Occipital lobe (tissue), 2 donors: ENCODE results near the gene FAT4. TPM values are rescaled to one million over a fixed set of nuclear protein-coding genes. Genes with fewer than 3 reads are reported as not detected.
A peak's percentile ranks its signal among the peaks of the same experiment; 100 is the strongest.

Source experiments
- DNase-seq: peaks from one replicate; lab custom pipeline; 2025; lab: John Stamatoyannopoulos, UW
- total RNA-seq: library from RNA; depleted of rRNA; stranded (reverse); fragments of >200 nt; gene quantifications from one replicate; pipeline ENCODE4 v1.2.3, GENCODE V29; 2014

The FAT4 gene, protein sequence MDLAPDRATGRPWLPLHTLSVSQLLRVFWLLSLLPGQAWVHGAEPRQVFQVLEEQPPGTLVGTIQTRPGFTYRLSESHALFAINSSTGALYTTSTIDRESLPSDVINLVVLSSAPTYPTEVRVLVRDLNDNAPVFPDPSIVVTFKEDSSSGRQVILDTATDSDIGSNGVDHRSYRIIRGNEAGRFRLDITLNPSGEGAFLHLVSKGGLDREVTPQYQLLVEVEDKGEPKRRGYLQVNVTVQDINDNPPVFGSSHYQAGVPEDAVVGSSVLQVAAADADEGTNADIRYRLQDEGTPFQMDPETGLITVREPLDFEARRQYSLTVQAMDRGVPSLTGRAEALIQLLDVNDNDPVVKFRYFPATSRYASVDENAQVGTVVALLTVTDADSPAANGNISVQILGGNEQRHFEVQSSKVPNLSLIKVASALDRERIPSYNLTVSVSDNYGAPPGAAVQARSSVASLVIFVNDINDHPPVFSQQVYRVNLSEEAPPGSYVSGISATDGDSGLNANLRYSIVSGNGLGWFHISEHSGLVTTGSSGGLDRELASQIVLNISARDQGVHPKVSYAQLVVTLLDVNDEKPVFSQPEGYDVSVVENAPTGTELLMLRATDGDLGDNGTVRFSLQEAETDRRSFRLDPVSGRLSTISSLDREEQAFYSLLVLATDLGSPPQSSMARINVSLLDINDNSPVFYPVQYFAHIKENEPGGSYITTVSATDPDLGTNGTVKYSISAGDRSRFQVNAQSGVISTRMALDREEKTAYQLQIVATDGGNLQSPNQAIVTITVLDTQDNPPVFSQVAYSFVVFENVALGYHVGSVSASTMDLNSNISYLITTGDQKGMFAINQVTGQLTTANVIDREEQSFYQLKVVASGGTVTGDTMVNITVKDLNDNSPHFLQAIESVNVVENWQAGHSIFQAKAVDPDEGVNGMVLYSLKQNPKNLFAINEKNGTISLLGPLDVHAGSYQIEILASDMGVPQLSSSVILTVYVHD (N-terminal part only)
- 95.3 TPM for total RNA-seq

DNA sequence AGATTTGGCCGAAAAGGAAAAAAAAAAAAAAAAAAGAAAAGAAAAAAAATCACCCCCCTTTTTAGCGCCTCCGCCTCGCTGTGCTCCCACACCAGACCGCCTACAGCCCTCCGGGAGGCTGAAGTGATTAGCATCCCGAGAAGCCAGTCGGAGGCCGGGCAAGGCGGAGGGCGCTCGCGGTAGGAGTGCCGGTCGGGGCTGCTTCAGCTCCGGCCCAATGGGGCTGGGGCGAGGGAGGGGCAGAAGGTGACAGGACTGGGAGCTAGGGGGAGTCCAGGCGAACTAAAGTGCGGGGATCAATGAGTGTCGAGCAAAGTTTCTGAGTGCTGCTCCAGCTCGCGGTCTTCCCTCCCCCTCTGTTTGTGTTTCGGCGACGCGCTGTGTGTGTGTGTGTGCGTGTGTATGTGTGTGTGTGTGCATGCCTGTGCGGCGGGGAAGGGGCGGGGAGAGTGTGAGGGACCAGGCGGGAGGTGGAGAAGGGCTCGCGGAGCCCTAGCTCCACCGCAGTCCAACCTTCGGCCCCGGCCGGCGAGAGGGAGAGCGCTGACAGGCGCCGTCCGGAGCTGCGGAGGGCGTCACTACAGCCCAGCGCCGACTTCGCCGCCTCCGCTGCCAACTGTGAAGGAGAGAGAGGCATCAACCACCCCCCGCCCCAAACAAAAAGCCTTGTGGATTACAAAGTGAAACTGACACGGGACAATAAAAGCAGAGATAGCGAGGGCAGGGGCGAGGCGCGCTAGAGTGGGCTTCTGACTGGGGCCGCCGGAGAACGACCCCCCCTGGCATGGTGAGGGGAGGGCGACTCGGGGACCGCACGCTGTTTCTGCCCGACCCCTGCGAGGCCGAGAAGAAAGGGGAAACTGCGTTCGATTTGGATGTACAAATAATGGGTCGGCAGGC is at the start of gene FAT4:
FAT4 (plus strand) TSS at position 280 of the 900 bp plus-strand sequence. CDS start 1,457 bp downstream, outside the sequence.
- peak; percentile 86 for DNase-seq

DNA sequence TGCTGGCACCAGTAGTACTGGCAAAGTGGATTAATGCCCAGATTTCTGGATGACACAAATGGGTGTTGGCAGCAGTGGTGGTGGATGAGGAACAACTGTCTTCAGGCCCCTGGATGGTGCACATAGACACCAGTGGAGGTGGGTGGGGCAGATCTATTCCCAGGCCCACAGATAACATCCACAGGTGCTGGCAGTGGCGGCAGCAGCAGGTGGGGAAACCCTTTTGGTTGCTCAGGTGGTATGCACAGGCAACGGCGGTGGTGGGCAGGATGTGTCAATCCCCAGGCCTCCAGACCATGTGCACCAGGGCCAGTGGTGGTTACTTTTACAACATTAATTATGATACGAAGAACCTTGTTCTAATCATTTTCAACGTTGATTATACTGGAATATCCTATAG is 48.9 kb upstream of the FAT4 start:
- no peak for DNase-seq

DNA sequence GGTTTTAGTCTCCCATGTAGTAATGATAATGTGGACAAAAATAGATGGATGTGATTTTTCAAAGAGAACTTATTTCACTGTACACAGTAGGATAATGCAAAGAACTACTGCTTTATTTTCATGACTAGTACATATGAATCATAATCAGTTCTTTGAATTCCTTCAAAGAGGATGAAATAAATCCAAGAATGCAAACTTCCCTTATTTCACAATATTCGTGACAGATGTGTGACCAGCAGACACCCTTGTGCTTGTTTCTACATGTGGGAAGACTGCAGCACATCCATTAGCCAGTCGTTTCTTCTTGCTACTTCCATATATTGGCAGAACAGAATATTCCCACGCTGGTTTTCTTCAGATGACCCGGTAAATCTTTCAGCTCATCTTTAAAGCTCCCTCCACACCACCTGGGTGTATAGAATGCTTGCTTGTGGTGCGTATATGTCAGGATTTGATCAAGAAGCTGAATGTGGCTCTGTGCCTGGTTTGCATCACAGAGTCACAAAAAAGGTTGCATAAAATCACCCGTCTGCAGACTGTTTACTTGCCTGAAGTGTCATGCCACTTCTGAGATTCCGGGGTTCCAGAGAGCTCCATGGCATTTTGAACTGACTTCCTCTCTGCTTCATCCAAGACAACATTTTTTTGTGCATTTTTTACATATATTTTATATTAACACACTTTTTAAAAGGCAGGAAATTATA is 47.7 kb upstream of the FAT4 start:
- DNase-seq: no peak

DNA sequence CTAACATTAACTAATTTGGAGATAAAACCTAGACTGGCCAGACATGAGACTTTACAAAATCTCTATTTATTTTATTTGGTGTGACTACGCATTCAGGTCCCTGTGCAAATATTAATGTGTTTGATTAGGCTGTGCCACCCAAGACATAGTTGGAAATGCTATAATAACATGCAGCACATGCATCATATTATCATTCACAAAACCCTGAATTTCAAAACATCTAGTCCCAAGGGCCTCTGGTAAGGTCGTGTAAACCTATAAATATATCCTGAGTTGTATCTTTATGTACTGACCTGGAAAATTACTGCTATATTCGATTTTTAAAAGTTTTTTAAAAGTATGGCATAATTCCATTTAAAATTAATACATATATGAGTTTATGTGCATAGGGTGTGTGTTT is 47.1 kb upstream of the FAT4 start:
- no peak for DNase-seq

DNA sequence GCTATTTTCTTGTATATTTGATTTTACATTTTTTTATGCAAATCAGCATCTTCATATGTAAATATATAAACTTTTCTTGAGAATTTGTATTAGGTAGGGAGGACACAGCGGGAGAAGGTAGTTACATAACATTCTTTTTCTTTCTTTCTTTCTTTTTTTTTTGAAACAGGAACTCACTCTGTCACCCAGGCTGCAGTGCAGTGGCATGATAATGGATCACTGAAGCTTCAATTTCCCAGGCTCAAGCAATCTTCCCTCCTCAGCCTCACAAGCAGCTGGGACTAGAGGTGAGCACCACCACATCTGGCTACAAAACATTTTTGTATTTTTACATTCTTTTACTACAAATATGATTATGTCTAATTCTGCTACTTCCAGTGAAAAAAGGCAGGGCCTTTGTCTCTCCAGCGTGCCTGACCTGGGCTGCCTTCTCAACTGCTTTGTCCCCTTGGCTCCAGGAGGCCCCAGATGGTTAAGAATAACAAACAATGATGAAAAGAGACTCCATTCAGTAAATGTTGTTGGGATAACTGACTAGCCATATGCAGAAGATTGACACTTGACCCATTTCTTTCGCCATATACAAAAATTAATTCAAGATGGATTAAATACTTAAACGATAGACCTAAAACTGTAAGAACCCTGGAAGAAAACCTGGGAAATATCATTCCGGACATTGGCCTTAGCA is 46.5 kb upstream of the FAT4 start:
- DNase-seq: no peak

DNA sequence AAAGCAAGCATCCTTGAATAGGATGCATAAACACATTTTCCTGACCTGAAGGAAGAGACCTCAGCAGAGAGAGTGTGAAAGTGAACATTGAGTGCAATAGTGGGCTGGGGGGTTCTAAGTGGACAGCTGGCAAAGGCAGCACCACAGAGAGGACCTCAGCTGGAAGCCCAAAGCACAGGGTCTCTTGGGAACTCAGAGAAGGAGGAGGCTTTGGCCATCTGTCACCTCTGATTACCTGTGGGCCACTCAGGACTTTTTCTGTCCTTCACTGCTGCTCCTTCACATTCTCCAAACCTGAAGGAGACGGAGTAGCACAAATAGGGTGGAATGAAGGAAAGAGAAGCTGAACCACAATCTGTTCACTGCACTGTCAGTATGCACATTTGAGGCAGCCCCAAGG is 37.9 kb upstream of the FAT4 start:
- DNase-seq: no peak

DNA sequence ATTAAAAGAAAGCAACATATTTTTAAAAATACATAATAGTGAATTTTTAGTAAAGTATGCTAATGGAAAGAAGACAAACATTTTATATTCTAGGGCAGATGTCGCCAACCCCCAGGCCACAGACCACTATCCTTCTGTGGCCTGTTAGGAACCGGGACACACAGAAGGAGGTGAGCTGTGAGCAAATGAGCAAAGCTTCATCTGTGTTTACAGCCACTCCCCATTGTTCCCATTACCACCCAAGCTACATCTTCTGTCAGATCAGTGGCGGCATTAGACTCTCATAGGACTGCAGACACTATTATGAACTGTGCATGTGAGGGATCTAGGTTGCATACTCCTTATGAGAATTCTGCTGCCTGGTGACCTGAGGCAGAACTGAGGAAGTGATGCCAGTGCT is 37.0 kb upstream of the FAT4 start:
- no peak for DNase-seq

DNA sequence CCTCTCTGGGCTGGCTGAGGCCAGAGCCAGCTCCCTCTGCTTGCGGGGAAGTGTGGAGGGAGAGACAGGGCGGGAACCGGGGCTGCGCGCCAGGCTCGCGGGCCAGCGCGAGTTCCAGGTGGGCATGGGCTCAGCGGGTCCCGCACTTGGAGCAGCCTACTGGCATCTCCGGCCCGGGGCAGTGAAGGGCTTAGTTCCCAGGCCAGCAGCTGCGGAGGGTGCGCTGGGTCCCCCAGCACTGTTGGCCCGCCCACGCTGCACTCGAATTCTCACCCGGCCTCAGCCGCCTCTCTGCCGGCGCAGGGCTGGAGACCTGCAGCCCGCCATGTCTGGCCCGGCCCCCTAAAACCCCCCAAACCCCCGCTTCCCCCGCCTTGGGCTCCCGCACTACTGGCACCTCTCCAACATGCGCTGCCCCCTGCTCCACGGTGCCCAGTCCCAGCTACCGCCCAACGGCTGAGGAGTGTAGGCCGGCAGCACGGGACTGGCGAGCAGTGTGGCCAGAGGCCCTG is 33.8 kb upstream of the FAT4 start:
- no peak for DNase-seq

DNA sequence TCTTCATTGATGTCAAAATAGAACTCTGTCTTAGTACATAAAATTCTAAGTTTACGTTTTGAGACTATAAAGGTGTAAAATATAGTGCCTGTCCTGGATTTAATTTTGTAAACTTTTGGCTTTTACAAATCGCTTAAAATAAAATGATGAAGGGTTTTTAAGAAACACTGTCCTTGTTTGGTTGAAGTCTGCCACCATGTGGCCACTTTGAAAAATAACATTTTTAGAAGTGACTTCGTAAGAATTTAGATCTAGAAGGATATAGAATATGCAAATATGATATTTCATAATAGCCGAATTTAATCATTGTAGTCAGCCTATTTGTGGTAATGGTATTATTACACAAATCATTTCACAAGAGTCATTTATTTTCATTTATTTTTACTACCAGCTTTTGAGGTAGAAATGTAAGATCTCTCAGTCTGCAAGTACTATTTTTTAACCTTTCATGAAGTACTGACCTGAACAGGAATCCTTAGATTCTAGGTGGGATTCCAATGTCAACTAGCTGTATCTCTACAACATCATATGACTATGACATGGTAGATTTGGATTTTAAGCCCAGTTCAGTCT is 31.0 kb upstream of the FAT4 start:
- no peak for DNase-seq

DNA sequence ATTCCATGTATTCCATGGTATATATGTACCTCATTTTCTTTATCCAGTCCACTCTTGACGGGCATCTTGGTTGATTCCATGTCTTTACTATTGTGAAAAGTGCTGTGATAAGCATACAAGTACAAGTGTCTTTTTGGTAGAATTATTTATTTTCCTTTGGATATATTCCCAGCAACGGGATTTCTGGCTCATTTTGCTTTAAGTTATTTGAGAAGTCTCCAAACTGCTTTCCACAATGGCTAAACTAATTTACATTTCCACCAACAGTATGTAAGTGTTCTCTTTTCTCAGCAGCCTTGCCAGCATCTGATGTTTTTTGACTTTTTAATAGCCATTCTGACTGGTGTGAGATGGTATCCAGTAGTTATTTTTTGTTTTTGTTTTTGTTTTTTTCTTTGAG is 17.6 kb upstream of the FAT4 start:
- no peak for DNase-seq

DNA sequence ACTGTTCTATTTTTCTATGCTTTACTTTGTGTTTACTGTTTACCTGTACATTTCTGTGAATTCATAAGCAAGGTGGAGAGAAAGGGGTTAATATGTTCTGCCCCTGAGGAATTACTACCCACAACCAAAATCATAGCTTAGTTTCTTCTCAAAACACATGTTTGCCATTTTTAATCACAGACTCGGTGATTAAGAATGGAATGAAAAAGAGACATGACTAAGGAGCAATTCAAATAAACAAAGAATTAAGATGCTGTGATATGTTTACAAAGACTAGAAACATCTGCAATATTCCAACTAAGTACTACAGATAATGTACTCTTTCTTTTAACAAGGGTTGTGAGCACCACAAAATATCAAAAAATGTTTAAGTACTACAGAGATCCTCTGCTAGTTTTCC is 11.7 kb upstream of the FAT4 start:
- DNase-seq: no peak

DNA sequence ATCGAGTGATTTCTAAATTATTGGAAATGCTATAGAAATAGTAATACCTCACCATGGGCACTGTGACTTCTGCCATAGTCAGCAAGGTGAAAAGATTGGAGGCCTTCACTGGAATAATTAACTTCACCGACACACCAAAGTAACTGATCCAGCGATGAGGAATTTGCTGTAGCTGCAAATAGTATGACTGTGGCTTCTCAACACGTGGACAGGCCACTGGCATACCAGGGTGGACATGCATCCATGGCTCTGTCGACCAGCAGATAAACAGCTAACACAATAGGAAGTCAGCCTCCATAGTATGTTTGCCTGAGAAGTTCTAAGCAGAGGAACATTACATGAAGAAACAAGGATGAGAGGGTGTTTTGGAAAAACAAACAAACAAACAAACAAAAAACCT is 10.9 kb upstream of the FAT4 start:
- no peak for DNase-seq

DNA sequence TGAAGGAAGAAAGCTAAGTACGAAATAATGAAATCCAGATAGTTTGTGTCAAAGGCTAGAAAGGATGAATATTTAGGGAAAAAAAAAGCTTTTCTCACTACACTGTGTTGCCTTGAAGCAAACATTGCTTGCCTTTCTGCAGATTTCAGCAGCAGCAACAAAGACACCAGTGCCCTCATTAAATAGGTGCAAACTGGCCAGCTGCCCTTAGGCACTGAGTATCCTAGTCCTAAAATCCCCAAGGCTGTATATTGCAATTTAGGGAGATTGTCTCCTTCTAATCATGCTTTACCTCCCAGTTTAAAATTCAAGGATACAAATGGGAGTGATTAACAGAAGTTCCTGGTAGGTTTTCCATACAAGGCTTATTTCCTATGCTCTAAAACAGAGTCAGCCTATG is 8.6 kb upstream of the FAT4 start:
- DNase-seq: no peak

DNA sequence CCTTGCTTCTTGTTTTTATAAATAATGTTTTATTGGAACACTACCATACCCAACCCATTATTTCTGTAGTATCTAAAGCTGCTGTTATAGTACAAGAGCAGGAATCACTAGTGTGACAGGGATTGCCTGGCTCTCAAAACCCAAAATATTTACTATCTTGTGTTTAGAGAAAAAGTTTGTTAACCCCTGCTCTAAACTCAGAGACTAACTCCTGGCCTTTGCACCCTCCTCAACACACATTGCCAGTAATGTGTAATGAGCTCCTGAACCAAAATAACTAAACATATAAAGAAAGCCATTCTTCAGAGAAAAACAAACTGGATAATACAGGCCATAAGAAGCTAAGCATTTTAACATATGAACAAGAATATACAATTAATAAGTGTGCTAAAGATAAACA is 8.2 kb upstream of the FAT4 start:
- DNase-seq: no peak

DNA sequence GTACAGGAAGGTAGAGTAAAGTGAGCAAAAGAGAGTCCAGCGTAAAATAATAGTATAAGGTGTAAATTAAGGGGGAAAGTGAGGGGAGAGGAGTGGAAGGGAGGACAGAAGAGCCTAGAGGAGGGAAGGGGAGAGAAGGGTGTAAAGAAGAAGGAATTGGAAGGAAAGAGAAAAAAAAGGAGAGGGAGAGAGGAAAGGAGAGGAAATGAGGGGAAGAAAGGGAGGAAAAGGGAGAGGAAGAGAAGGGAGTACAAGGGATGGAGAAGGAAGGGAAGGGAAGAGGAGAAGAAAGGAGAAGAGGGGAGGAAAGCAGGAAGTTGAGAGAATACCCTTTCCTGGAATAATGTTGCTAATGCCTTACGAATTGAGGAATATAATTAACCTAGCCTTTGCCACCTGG is 3.3 kb upstream of the FAT4 start:
- no peak for DNase-seq

DNA sequence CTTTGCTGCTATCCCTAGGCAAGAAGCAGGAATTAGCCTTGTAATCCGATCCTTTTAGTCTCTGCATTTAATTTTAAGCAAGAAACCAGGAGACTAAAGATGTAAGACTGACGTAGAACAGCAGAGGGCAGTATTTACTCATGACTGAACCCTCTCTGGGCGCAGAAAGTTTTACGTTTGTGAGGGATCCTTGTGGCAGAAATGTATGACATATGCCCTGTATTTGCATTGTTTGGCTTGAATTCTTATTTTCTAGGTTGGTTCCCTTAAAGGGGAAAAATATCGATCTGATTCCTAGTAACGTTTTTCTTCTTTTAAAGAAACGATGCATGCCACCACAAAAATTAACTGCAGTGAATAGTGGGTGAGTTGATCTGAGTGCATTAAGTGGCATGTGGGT is 1.3 kb upstream of the FAT4 start:
- DNase-seq: peak; percentile 11

DNA sequence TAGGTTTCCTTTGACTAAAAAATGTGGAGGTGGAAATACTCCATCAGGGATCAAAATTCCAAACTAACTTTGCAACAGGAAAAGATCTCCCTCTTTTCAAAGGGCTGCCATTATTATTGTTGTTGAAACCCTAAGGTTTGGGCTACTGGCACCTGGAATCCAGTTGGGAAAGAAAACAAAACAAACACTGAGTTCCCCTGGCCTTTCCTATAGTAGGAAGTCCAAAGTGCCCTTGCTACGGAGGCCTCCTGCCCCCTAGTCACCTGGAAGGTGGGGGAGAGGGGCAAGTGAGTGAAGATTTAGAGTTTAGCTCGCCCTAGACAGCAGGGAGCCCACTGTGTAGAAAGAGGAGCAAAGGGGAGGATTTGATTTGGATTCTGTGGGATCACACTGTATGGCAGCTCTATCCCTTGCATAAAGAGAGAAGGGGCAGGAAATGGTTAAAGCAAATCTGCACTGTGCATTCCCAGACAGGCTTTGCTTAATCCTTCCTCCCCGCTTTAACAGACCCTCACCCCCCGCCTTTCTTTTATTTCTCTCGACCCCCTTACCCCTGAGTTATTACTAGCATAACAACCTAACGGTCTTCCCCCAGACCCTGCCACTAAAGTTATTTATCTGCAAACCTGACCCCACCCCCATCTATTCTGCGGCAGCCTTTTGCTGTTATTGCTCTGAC is 627 bp upstream of the FAT4 start:
- no peak for DNase-seq

DNA sequence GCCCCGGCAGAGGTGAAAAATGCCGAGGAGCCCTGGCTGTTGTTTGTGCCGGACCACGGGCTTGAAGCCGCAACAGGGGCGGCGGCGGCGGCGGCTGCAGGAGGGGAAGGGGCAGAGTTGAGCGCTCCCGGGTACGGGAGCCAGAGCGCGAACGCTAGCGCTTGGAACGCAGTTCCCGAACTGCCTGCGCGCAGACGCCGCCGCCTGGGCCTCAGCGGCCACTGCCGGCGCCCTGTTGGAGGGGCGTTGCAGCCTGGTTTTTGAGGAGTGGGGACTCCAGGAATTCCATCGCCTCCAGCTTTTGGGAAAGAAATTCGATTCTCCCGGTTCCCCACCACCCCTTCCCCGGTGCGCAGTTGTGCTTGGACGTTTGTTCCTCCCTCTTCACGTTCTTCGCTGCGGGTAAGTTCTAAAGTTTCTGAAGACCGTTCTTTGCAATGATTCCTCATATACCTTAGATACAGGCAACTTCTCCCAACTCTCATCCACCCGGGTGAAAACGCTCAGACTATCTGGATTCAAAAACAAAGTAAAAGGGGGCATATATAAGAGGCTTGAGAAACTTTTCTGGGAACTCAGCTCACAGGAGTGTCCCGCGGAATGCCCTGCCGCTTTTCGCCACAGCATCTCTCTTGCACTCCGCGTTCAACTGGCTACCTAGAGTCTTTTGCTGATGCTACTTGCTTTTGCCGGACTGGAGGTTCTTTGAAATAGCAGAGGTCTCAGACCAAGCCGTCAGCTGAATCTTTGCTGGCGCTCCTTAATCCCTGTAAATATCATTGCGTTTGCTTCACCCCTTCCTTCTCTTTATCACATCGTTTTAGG is 1.0 kb downstream of the FAT4 start:
- DNase-seq: peak; percentile 20
